Type B pancreatic cell (in vitro differentiated cells): ENCODE data around the gene CCDC8. TPM values are rescaled to one million over a fixed set of nuclear protein-coding genes. Genes with fewer than 3 reads are reported as not detected.

ENCODE experiments used
- DNase-seq: peaks from one replicate; pipeline ENCODE4 v3.0.0; 2021; ENCODE audit warnings: mixed read lengths; ENCODE audit not compliant: unreplicated experiment; ENCODE audit errors: extremely low spot score
- H3K27ac Mint-ChIP-seq: 2 replicates; pipeline ENCODE4 v1.8.0; 2021; ENCODE audit warnings: mild to moderate bottlenecking, mixed read lengths
- H3K27me3 Mint-ChIP-seq: 2 replicates; pipeline ENCODE4 v1.8.0; 2021; ENCODE audit warnings: mixed read lengths
- H3K36me3 Mint-ChIP-seq: 2 replicates; pipeline ENCODE4 v1.8.0; 2021; ENCODE audit warnings: mixed read lengths
- H3K4me1 Mint-ChIP-seq: one replicate; pipeline ENCODE4 v1.8.0; 2021; ENCODE audit warnings: mixed read lengths; ENCODE audit not compliant: unreplicated experiment
- H3K4me3 Mint-ChIP-seq: 2 replicates; pipeline ENCODE4 v1.8.0; 2021; ENCODE audit warnings: mild to moderate bottlenecking, mixed read lengths
- H3K9me3 Mint-ChIP-seq: 2 replicates; pipeline ENCODE4 v1.8.0; 2021; ENCODE audit warnings: mixed read lengths
- total RNA-seq: library from RNA; stranded (reverse); gene quantifications from 2 replicates; pipeline ENCODE4 v1.2.1, GENCODE V29; 2021; ENCODE audit warnings: low replicate concordance
- TF ChIP-seq, protein P1 (sequence below): fragments of 200-600 bp; sonication (generic); conservative IDR thresholded peaks from 2 replicates; pipeline ENCODE4 v1.5.0; 2021; ENCODE audit warnings: antibody characterized with exemption, mild to moderate bottlenecking

Gene CCDC8
- total RNA-seq, 1 donor from 2014 or later = 29.3 TPM

DNA sequence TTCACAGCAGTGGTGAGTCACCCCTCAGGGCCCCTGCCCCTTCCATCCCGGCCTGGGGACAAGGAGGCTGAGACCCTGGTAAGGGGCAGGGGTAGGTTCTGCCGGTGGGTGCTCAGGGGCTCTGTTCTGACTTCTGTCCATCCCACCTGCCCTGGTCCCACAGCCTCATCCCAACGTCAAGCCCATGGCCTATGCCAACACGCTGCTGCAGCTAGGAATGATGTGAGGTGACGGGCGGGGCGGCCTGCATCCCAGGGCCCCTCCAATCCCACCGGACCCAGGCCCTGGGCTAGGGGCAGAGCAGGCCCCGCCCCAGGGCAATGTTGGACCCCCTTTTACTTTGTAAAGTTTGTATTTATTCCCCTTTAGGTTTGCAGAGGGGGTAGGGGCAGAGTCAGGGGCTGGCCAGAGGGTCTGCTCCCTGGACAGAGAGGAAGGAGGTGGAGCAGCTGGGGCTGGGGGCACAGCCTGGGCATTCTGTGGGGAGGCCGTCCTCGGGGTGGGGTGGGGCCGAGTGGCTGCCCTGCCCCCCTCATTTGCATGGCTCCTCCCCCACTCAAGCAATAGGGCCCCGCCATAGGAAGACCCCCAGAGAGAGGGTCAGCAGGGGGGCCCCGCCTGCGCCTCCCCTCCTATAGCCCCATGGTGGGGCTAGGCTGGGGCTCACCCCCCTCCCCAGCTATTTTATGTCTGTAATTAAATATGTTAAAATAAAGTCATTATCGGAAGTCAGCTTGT is 23.1 kb downstream of the CCDC8 start:
- H3K4me1 Mint-ChIP-seq = peaks cover 14% of the 10 kb centered on the region
- H3K9me3 Mint-ChIP-seq = no peaks in the 10 kb centered on the region
- H3K27ac Mint-ChIP-seq = no peak overlapping the region
- H3K4me3 Mint-ChIP-seq = no peak overlapping the region
- no peaks in the 10 kb centered on the region for H3K27me3 Mint-ChIP-seq
- H3K36me3 Mint-ChIP-seq = peaks cover 34% of the 10 kb centered on the region
- TF ChIP-seq, protein P1, sequence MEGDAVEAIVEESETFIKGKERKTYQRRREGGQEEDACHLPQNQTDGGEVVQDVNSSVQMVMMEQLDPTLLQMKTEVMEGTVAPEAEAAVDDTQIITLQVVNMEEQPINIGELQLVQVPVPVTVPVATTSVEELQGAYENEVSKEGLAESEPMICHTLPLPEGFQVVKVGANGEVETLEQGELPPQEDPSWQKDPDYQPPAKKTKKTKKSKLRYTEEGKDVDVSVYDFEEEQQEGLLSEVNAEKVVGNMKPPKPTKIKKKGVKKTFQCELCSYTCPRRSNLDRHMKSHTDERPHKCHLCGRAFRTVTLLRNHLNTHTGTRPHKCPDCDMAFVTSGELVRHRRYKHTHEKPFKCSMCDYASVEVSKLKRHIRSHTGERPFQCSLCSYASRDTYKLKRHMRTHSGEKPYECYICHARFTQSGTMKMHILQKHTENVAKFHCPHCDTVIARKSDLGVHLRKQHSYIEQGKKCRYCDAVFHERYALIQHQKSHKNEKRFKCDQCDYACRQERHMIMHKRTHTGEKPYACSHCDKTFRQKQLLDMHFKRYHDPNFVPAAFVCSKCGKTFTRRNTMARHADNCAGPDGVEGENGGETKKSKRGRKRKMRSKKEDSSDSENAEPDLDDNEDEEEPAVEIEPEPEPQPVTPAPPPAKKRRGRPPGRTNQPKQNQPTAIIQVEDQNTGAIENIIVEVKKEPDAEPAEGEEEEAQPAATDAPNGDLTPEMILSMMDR = no peak
- no peak for DNase-seq

DNA sequence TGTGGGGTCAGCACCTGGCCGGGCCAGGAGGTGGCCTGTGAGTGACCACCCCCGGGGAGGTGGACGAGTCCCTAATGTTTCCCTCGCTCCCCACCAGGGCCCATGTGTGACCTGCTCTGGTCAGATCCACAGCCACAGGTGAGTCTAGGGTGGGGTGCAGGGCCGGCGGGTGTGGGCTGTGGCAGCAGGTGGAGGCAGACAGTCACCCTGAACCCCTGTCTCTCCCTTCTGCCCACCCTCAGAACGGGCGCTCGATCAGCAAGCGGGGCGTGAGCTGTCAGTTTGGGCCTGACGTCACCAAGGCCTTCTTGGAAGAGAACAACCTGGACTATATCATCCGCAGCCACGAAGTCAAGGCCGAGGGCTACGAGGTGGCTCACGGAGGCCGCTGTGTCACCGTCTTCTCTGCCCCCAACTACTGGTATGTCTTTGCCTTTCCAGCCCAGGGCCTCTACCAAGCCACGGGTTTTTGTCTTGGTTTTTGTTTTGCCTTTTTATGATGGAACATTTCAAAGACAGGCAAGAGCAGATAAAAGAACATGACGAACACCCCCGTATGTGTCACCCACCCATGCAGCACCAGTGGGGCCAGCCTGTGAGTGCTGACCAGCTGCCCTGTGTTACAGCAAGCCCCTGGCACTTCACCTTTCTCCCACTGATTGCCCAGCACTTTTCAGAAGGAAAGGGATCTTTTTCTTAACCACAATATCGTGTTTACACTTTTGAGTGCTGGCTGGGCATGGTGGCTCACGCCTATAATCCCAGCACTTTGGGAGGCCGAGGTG is 24.9 kb downstream of the CCDC8 start:
- Mint-ChIP-seq H3K4me3 (no peak overlapping the region), H3K36me3 (peaks cover 41% of the 10 kb centered on the region), H3K9me3 (no peaks in the 10 kb centered on the region), H3K27ac (no peak overlapping the region), H3K4me1 (peaks cover 14% of the 10 kb centered on the region), H3K27me3 (no peaks in the 10 kb centered on the region)
- TF ChIP-seq, protein P1 = no peak
- DNase-seq = no peak

DNA sequence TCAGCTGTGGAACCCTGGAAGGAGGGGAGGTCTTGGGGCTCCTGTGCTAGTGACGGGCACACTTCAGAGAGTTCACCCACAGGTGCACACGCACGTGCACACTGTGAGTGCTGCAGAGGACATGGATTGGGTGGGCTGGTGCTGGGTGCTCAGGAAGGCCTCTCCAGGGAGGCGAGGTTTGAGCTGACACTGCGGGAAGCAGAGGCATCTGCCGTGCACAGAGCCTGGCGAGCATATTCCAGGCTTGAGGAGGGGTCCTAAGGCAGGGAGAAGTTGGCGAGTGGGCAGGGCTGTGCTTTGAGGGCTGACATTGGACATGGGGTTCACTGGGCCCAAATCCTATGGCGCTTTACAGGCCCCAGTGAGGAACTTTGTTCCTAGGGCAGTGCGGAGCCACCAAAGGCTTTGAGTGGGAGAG is 25.6 kb downstream of the CCDC8 start:
- Mint-ChIP-seq H3K4me1 (peaks cover 7% of the 10 kb centered on the region), H3K27ac (no peak overlapping the region), H3K27me3 (no peaks in the 10 kb centered on the region), H3K36me3 (peaks cover 42% of the 10 kb centered on the region), H3K4me3 (no peak overlapping the region), H3K9me3 (no peaks in the 10 kb centered on the region)
- no peak for DNase-seq
- TF ChIP-seq, protein P1 = no peak

DNA sequence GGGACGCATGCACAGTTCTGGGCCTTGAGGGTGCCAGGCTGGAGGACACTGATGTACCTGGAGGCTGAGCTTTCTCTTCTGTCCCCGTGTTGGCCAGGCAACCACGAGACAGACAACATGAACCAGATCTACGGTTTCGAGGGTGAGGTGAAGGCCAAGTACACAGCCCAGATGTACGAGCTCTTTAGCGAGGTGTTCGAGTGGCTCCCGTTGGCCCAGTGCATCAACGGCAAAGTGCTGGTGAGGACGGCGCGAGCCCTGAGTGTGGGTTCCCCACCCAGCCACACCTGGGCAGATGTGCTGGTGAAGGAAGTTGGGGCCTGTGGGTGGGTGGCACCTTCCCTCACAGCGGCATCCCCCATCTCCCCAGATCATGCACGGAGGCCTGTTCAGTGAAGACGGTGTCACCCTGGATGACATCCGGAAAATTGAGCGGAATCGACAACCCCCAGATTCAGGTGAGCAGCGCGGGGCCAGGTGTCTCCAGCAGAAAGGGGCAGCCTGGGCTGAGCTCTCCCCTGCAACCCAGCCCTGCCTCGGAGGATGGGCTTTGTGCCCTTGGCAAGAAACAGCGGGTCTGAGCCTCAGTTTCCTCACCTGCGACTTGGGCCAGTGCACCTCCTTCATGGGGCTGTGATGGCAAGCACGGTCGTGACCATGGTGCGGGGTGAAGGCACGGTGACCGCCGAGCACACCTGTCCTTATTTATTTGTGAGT is 26.2 kb downstream of the CCDC8 start:
- H3K27ac Mint-ChIP-seq = no peak overlapping the region
- no peak overlapping the region for H3K4me3 Mint-ChIP-seq
- TF ChIP-seq, protein P1 = no peak
- no peaks in the 10 kb centered on the region for H3K27me3 Mint-ChIP-seq
- DNase-seq = no peak
- no peaks in the 10 kb centered on the region for H3K9me3 Mint-ChIP-seq
- H3K36me3 Mint-ChIP-seq = peaks cover 45% of the 10 kb centered on the region
- H3K4me1 Mint-ChIP-seq = peaks cover under 1% of the 10 kb centered on the region

DNA sequence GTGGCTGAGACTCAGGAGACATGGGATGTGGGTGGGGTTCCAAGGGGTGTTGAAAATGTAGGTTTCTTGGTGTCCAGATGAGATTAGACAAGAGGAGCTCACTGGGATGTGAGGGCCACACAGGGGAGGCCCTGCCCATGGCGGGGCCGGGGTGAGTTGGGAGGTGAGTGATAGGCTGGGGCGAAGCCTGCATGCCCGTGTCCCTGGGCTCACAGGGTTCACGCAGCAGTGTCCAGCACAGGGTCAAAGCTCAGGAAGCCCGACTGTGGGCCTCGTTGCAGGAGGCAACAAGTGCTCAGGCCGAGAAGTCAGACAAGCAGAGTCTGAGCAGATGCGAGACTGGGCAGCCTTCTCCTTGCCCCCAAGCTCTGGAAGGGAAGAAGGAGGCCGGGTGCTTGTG is 27.2 kb downstream of the CCDC8 start:
- TF ChIP-seq, protein P1 = no peak
- Mint-ChIP-seq H3K9me3 (no peaks in the 10 kb centered on the region), H3K27me3 (no peaks in the 10 kb centered on the region), H3K4me1 (no peaks in the 10 kb centered on the region), H3K36me3 (peaks cover 45% of the 10 kb centered on the region), H3K27ac (no peak overlapping the region), H3K4me3 (no peak overlapping the region)
- no peak for DNase-seq
